ENCODE data around the gene CCNF.
"Not testable (repeated sequence)": the region's sequence is repeated elsewhere in the genome, so short reads cannot be mapped to it uniquely, and the experiment has no call there.

CCNF gene

GRCh38 chr16:2429034-2429770 lies at the start of gene CCNF:
CCNF (plus strand) TSS chr16:2429447; CDS start chr16:2429482, 35 bp downstream.
- peak; percentile 95 to 96 for DNase-seq (ENCODE audit: low read depth in 2 of 2)

GRCh38 chr16:2383501-2383900 lies 45.7 kb upstream of the CCNF start:
- DNase-seq (ENCODE audit: low read depth in 2 of 2): no peak

GRCh38 chr16:2384426-2384825 lies 44.8 kb upstream of the CCNF start:
- DNase-seq (ENCODE audit: low read depth in 2 of 2): no peak

GRCh38 chr16:2385190-2385836 lies 43.9 kb upstream of the CCNF start:
- no peak for DNase-seq (ENCODE audit: low read depth in 2 of 2)

GRCh38 chr16:2385982-2386381 lies 43.3 kb upstream of the CCNF start:
- not testable (repeated sequence) for DNase-seq (ENCODE audit: low read depth in 2 of 2)

- DNase-seq (ENCODE audit: low read depth in 2 of 2): no peak
These were observed 42.3 kb upstream of the CCNF start for GRCh38 chr16:2386990-2387389.

- no peak for DNase-seq (ENCODE audit: low read depth in 2 of 2)
These were observed 40.9 kb upstream of the CCNF start for GRCh38 chr16:2388139-2388874.

GRCh38 chr16:2388875-2389433 lies 40.3 kb upstream of the CCNF start:
- DNase-seq (ENCODE audit: low read depth in 2 of 2): no peak

GRCh38 chr16:2392025-2392424 lies 37.2 kb upstream of the CCNF start:
- DNase-seq (ENCODE audit: low read depth in 2 of 2): no peak

- DNase-seq (ENCODE audit: low read depth in 2 of 2): no peak
These were observed 30.7 kb upstream of the CCNF start for GRCh38 chr16:2398520-2398919.

GRCh38 chr16:2404099-2404498 lies 25.1 kb upstream of the CCNF start:
- DNase-seq (ENCODE audit: low read depth in 2 of 2): no peak

GRCh38 chr16:2415085-2415484 lies 14.2 kb upstream of the CCNF start:
- no peak for DNase-seq (ENCODE audit: low read depth in 2 of 2)

- no peak for DNase-seq (ENCODE audit: low read depth in 2 of 2)
These were observed 9.2 kb upstream of the CCNF start for GRCh38 chr16:2420035-2420434.

- no peak for DNase-seq (ENCODE audit: low read depth in 2 of 2)
These were observed 7.0 kb upstream of the CCNF start for GRCh38 chr16:2422123-2422867.

- DNase-seq (ENCODE audit: low read depth in 2 of 2): no peak
These were observed 4.9 kb upstream of the CCNF start for GRCh38 chr16:2424061-2425007.

- no peak for DNase-seq (ENCODE audit: low read depth in 2 of 2)
These were observed 4.2 kb upstream of the CCNF start for GRCh38 chr16:2425008-2425518.

- no peak for DNase-seq (ENCODE audit: low read depth in 2 of 2)
These were observed 3.3 kb upstream of the CCNF start for GRCh38 chr16:2425825-2426430.

GRCh38 chr16:2426941-2427361 lies 2.3 kb upstream of the CCNF start:
- DNase-seq (ENCODE audit: low read depth in 2 of 2): no peak

- DNase-seq (ENCODE audit: low read depth in 2 of 2): no peak
These were observed 1.7 kb upstream of the CCNF start for GRCh38 chr16:2427526-2427925.
